Mesenchymal stem cell (in vitro differentiated cells and primary cell): ENCODE measurements around the gene IGF2R.
"Not testable (repeated sequence)": the region's sequence is repeated elsewhere in the genome, so short reads cannot be mapped to it uniquely, and the experiment has no call there.

Experiments used
- DNase-seq: peaks from one replicate; pipeline ENCODE4 v3.0.0-alpha.2; 2013
- H2AFZ ChIP-seq: one replicate; pipeline ENCODE4 v1.6.1; 2013; ENCODE audit warnings: low read depth, mild to moderate bottlenecking, control low read depth, inconsistent platforms, low read length, moderate library complexity
- H2AK5ac ChIP-seq: 2 replicates; pipeline ENCODE4 v1.6.1; 2013; ENCODE audit warnings: low read length, moderate library complexity, mild to moderate bottlenecking, inconsistent platforms; ENCODE audit not compliant: severe bottlenecking
- H2BK120ac ChIP-seq: one replicate; pipeline ENCODE4 v1.6.1; 2013; ENCODE audit warnings: low read depth, mild to moderate bottlenecking, inconsistent platforms, low read length, moderate library complexity
- H2BK12ac ChIP-seq, 2 experiments: one replicate each; pipeline ENCODE4 v1.6.1; 2013; ENCODE audit warnings: inconsistent platforms in 2 of 2, low read length in 2 of 2, mild to moderate bottlenecking in 2 of 2, moderate library complexity in 2 of 2, control low read depth in 1 of 2
- H2BK15ac ChIP-seq: one replicate; pipeline ENCODE4 v1.6.1; 2013; ENCODE audit warnings: mild to moderate bottlenecking, low read depth, inconsistent platforms; ENCODE audit not compliant: poor library complexity, severe bottlenecking
- H2BK5ac ChIP-seq: 2 replicates; pipeline ENCODE4 v1.6.1; 2013; ENCODE audit warnings: low read depth, mild to moderate bottlenecking, low read length, control low read depth, inconsistent platforms; ENCODE audit not compliant: poor library complexity, severe bottlenecking
- H3K14ac ChIP-seq, 2 experiments: one replicate each; pipeline ENCODE4 v1.6.1; 2013; ENCODE audit warnings: inconsistent platforms in 2 of 2, low read length in 2 of 2, control low read depth in 1 of 2, mild to moderate bottlenecking in 1 of 2, moderate library complexity in 1 of 2
- H3K18ac ChIP-seq, 2 experiments: one replicate each; pipeline ENCODE4 v1.6.1; 2013; ENCODE audit warnings: inconsistent platforms in 2 of 2, low read length in 2 of 2, control low read depth in 1 of 2, low read depth in 1 of 2, mild to moderate bottlenecking in 1 of 2
- H3K23ac ChIP-seq, 2 experiments: one replicate each; pipeline ENCODE4 v1.6.1; 2013; ENCODE audit warnings: inconsistent platforms in 2 of 2, low read length in 2 of 2, mild to moderate bottlenecking in 2 of 2, moderate library complexity in 2 of 2, control low read depth in 1 of 2
- H3K27ac ChIP-seq: 2 replicates; pipeline ENCODE4 v1.5.1; 2013; ENCODE audit warnings: mild to moderate bottlenecking, moderate library complexity, low read length, control low read depth, inconsistent platforms; ENCODE audit not compliant: poor library complexity, severe bottlenecking
- H3K27me3 ChIP-seq, 2 experiments: 2 replicates each; pipeline versions ENCODE4 v1.6.1 to v1.7.0; 2013; ENCODE audit warnings: low read length in 2 of 2, mild to moderate bottlenecking in 2 of 2, moderate library complexity in 2 of 2, control low read depth in 1 of 2, inconsistent platforms in 1 of 2; ENCODE audit not compliant: control insufficient read depth in 1 of 2, insufficient read depth in 1 of 2
- H3K36me3 ChIP-seq, 2 experiments: 2 replicates each; pipeline versions ENCODE4 v1.6.1 to v1.7.0; 2013; ENCODE audit warnings: low read length in 2 of 2, control low read depth in 1 of 2, inconsistent platforms in 1 of 2, low read depth in 1 of 2, mild to moderate bottlenecking in 1 of 2; ENCODE audit not compliant: insufficient read depth in 2 of 2, control insufficient read depth in 1 of 2
- H3K4ac ChIP-seq, 2 experiments: one replicate each; pipeline ENCODE4 v1.6.1; 2013; ENCODE audit warnings: inconsistent platforms in 2 of 2, low read length in 2 of 2, mild to moderate bottlenecking in 2 of 2, moderate library complexity in 2 of 2, control low read depth in 1 of 2, low read depth in 1 of 2
- H3K4me1 ChIP-seq: 2 replicates; pipeline ENCODE4 v1.6.1; 2013; ENCODE audit warnings: low read depth, low read length, control low read depth; ENCODE audit not compliant: control insufficient read depth, insufficient read depth
- H3K4me2 ChIP-seq: 2 replicates; pipeline ENCODE4 v1.6.1; 2013; ENCODE audit warnings: low read length, mild to moderate bottlenecking, inconsistent platforms; ENCODE audit not compliant: poor library complexity, severe bottlenecking
- H3K4me3 ChIP-seq, 2 experiments: 2 replicates each; pipeline versions ENCODE4 v1.5.1 to v1.7.0; 2013; ENCODE audit warnings: low read length in 2 of 2, mild to moderate bottlenecking in 2 of 2, control low read depth in 1 of 2, low read depth in 1 of 2; ENCODE audit not compliant: insufficient read depth in 1 of 2
- H3K79me1 ChIP-seq: replicated peaks from 2 replicates; pipeline ENCODE4 v1.6.1; 2013; ENCODE audit warnings: mild to moderate bottlenecking, control low read depth, low read length, inconsistent platforms; ENCODE audit not compliant: poor library complexity, severe bottlenecking
- H3K9ac ChIP-seq: 2 replicates; pipeline ENCODE4 v1.7.0; 2013; ENCODE audit warnings: mild to moderate bottlenecking, low read length, moderate library complexity
- H3K9me3 ChIP-seq: 2 replicates; pipeline ENCODE4 v1.7.0; 2013; ENCODE audit warnings: mild to moderate bottlenecking, low read length; ENCODE audit not compliant: control insufficient read depth
- H4K8ac ChIP-seq: one replicate; pipeline ENCODE4 v1.6.1; 2013; ENCODE audit warnings: inconsistent platforms, mild to moderate bottlenecking, low read length, moderate library complexity
- H4K91ac ChIP-seq: one replicate; pipeline ENCODE4 v1.6.1; 2013; ENCODE audit warnings: mild to moderate bottlenecking, low read length, inconsistent platforms
- WGBS: methylation state at CpG from one replicate; pipeline ENCODE4 v1.1.7; 2013; ENCODE audit warnings: mixed read lengths; 5-methylcytosine and 5-hydroxymethylcytosine counted together

Gene IGF2R

GRCh38 chr6:159998538-159998937, 29.7 kb downstream of the IGF2R start:
- no peak overlapping the region for H2BK12ac ChIP-seq
- H3K23ac ChIP-seq, result no peak overlapping the region
- no peak overlapping the region for H3K27ac ChIP-seq
- H3K9me3 ChIP-seq, result no peaks in the 10 kb centered on the region
- H3K27me3 ChIP-seq, result no peaks in the 10 kb centered on the region
- H3K79me1 ChIP-seq, result peaks cover 28% of the 10 kb centered on the region
- no peak overlapping the region for H4K91ac ChIP-seq
- no peak overlapping the region for H3K4me3 ChIP-seq
- no peak overlapping the region for H3K4me2 ChIP-seq
- H3K18ac ChIP-seq, result no peak overlapping the region
- no peak overlapping the region for H2BK15ac ChIP-seq
- no peak for DNase-seq
- H4K8ac ChIP-seq, result no peak overlapping the region
- no peak overlapping the region for H3K4ac ChIP-seq
- no CpG with 5 or more reads among the region's 2 CpGs for WGBS
- peaks cover 13% of the 10 kb centered on the region for H3K4me1 ChIP-seq
- H3K14ac ChIP-seq, result no peak overlapping the region
- H2BK5ac ChIP-seq, result no peak overlapping the region
- H2AFZ ChIP-seq, result no peak overlapping the region
- peaks cover 25 to 34% of the 10 kb centered on the region in 2 experiments for H3K36me3 ChIP-seq
- no peak overlapping the region for H2BK120ac ChIP-seq
- H2AK5ac ChIP-seq, result no peak overlapping the region
- no peak overlapping the region for H3K9ac ChIP-seq

GRCh38 chr6:159999240-159999671, 30.4 kb downstream of the IGF2R start:
- peaks cover 28 to 34% of the 10 kb centered on the region in 2 experiments for H3K36me3 ChIP-seq
- no peak overlapping the region for H2BK12ac ChIP-seq
- H3K27me3 ChIP-seq, result no peaks in the 10 kb centered on the region
- H2BK5ac ChIP-seq, result no peak overlapping the region
- H2AFZ ChIP-seq, result no peak overlapping the region
- no peak overlapping the region for H3K4me3 ChIP-seq
- H4K8ac ChIP-seq, result no peak overlapping the region
- H3K23ac ChIP-seq, result no peak overlapping the region
- no peak overlapping the region for H2BK15ac ChIP-seq
- no peak overlapping the region for H3K4me2 ChIP-seq
- no peak for DNase-seq
- H2AK5ac ChIP-seq, result no peak overlapping the region
- H2BK120ac ChIP-seq, result no peak overlapping the region
- WGBS, result 91% methylated on average over 5 of the region's 6 CpGs
- H3K4ac ChIP-seq, result no peak overlapping the region
- H3K14ac ChIP-seq, result no peak overlapping the region
- peaks cover 30% of the 10 kb centered on the region for H3K79me1 ChIP-seq
- no peak overlapping the region for H3K27ac ChIP-seq
- no peaks in the 10 kb centered on the region for H3K9me3 ChIP-seq
- peaks cover 13% of the 10 kb centered on the region for H3K4me1 ChIP-seq
- H3K18ac ChIP-seq, result no peak overlapping the region
- no peak overlapping the region for H3K9ac ChIP-seq
- H4K91ac ChIP-seq, result no peak overlapping the region

GRCh38 chr6:160000280-160000704, 31.4 kb downstream of the IGF2R start:
- Histone ChIP-seq H2BK12ac (no peak overlapping the region), H3K27me3 (no peaks in the 10 kb centered on the region), H2AFZ (no peak overlapping the region), H4K8ac (no peak overlapping the region), H3K23ac (no peak overlapping the region), H3K79me1 (peaks cover 32% of the 10 kb centered on the region), H4K91ac (no peak overlapping the region), H3K4me3 (no peak overlapping the region), H3K14ac (no peak overlapping the region), H3K9me3 (no peaks in the 10 kb centered on the region), H3K4me2 (no peak overlapping the region), H3K18ac (no peak overlapping the region), H3K4me1 (peaks cover 13% of the 10 kb centered on the region), H2BK5ac (no peak overlapping the region), H3K9ac (no peak overlapping the region), H3K4ac (no peak overlapping the region), H3K36me3 (peaks cover 34 to 38% of the 10 kb centered on the region in 2 experiments), H2AK5ac (no peak overlapping the region), H3K27ac (no peak overlapping the region), H2BK120ac (no peak overlapping the region), H2BK15ac (no peak overlapping the region)
- DNase-seq, result no peak
- WGBS, result 93% methylated on average over 8 of the region's 8 CpGs

- not testable (repeated sequence) for H2BK5ac ChIP-seq, H2BK120ac ChIP-seq, H3K23ac ChIP-seq, H3K4me2 ChIP-seq, H2AFZ ChIP-seq, H3K4ac ChIP-seq, H2BK12ac ChIP-seq, H3K27ac ChIP-seq, H4K91ac ChIP-seq, H2AK5ac ChIP-seq, H3K4me3 ChIP-seq, H3K9ac ChIP-seq, H3K18ac ChIP-seq, DNase-seq, H3K14ac ChIP-seq, H3K9me3 ChIP-seq, H3K27me3 ChIP-seq, H2BK15ac ChIP-seq
- peaks cover 34 to 45% of the 10 kb centered on the region in 2 experiments for H3K36me3 ChIP-seq
- H4K8ac ChIP-seq, result peak overlapping the region; percentile 64
- H3K79me1 ChIP-seq, result peaks cover 34% of the 10 kb centered on the region
- peaks cover 13% of the 10 kb centered on the region for H3K4me1 ChIP-seq
- WGBS, result 88% methylated on average over 8 of the region's 9 CpGs
These were observed 32.1 kb downstream of the IGF2R start for GRCh38 chr6:160000893-160001427.
